Stomach (tissue), 9 donors: ENCODE measurements around the gene CENPT. TPM values are rescaled to one million over a fixed set of nuclear protein-coding genes. Genes with fewer than 3 reads are reported as not detected.
A peak's percentile ranks its signal among the peaks of the same experiment; 100 is the strongest.

ENCODE experiments used
- DNase-seq, 2 donors: peaks; one replicate each; pipeline versions ENCODE4 v3.0.0 to v3.0.0-alpha.2; 2013 to 2019
- H3K27ac ChIP-seq, 5 donors: fragments of 200-600 bp in 4 of 5; sonication (generic) in 4 of 5; one replicate each; pipeline ENCODE4 v1.5.1; 2013 to 2019; ENCODE audit warnings: mild to moderate bottlenecking in 1 of 5, moderate library complexity in 1 of 5
- H3K27me3 ChIP-seq, 3 donors: fragments of 200-600 bp; sonication (generic); one replicate each; pipeline ENCODE4 v1.5.1; 2017 to 2019; ENCODE audit warnings: mixed run types in 1 of 3
- H3K36me3 ChIP-seq, 4 donors: fragments of 200-600 bp; sonication (generic); 1 replicate in 3 of 4; 2 replicates in 1 of 4; pipeline ENCODE4 v1.5.1; 2016 to 2019
- H3K4me1 ChIP-seq, 4 donors: fragments of 200-600 bp; sonication (generic); one replicate each; pipeline ENCODE4 v1.5.1; 2016 to 2019
- H3K4me3 ChIP-seq, 4 donors: fragments of 200-600 bp; sonication (generic) in 3 of 4; one replicate each; pipeline ENCODE4 v1.5.1; 2016 to 2019; ENCODE audit warnings: mild to moderate bottlenecking in 1 of 4
- H3K9me3 ChIP-seq, 4 donors: fragments of 200-600 bp; sonication (generic); one replicate each; pipeline ENCODE4 v1.5.1; 2016 to 2019
- EP300 ChIP-seq: sonication (generic); formaldehyde crosslinking; IDR thresholded peaks from one replicate; pipeline ENCODE4 v1.6.1; 2017; ENCODE audit warnings: antibody characterized with exemption
- POLR2A ChIP-seq, 4 donors: fragments of 450-650 bp; IDR thresholded peaks; one replicate each; pipeline ENCODE4 v1.6.1; 2016; ENCODE audit warnings: antibody characterized with exemption in 4 of 4, control low read depth in 2 of 4, mild to moderate bottlenecking in 1 of 4, moderate library complexity in 1 of 4
- POLR2AphosphoS5 ChIP-seq, 3 donors: sonication (generic); formaldehyde crosslinking; IDR thresholded peaks; one replicate each; pipeline ENCODE4 v1.6.1; 2016; ENCODE audit warnings: antibody characterized with exemption in 3 of 3
- WGBS, 5 donors: extraction: QIAGEN DNeasy Blood & Tissue Kit in 3 of 5; methylation state at CpG; one replicate each; pipeline versions ENCODE4 v1.1.5 to v1.1.7; 2013 to 2018; 5-methylcytosine and 5-hydroxymethylcytosine counted together
- intact Hi-C: fragments of 100-400 bp; cut with DNase I; formaldehyde crosslinking; loops from one replicate; pipeline ENCODE4 v1.15.1; 2023; ENCODE audit warnings: low total_unique reads
- polyA plus RNA-seq, 3 donors: library from polyadenylated mRNA; stranded (reverse); fragments of 200-250 nt; gene quantifications; one replicate each; pipeline ENCODE4 v1.2.3, GENCODE V29; 2013
- total RNA-seq, 5 donors: library from RNA; depleted of rRNA; stranded (reverse); fragments of >200 nt; gene quantifications; one replicate each; pipeline versions ENCODE4 v1.1.0 to v1.2.3, GENCODE V29; 2014 to 2016
- TF ChIP-seq, protein P1 (sequence below), 7 experiments: fragments of 450-650 bp in 4 of 7; fragments of 200-600 bp in 3 of 7; sonication (generic) in 3 of 7; IDR thresholded peaks; one replicate each; pipeline ENCODE4 v1.5.1; 2016 to 2019; ENCODE audit warnings: antibody characterized with exemption in 7 of 7, control low read depth in 2 of 7, mild to moderate bottlenecking in 1 of 7
- donor health status: healthy with polysubstance abuse.
- donor health status: Bipolar disorder and iron deficiency.
- donor health status: healthy.

Gene CENPT
- total and polyA plus RNA-seq, 8 donors, result 27.4 to 80.7 (median 56.5) TPM

DNA sequence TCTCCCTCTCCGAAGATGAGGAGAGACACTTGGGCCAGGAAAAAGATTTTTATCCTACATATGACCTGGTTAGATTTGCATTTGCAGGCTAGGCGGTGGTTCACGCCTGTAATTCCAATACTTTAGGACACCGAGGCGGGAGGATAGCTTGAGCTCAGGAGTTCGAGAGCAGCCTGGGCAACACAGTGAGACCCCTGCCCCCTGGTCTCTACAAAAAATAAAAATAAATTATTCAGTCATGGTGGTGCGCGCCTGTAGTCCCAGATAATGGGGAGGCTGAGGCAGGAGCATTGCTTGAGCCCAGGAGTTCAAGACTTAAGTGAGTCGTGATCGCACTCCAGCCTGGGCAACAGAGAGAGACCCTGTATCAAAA is 13.3 kb downstream of the CENPT start:
- H3K27ac ChIP-seq, result peak overlapping the region in 3 of 5 donors; percentile 52 to 86 (median 83)
- intact Hi-C loops, result no loop called here
- TF ChIP-seq POLR2AphosphoS5 (IDR thresholded peaks at IDR 0.05) (no peak), EP300 (no peak), POLR2A (IDR thresholded peaks at IDR 0.05) (no peak)
- TF ChIP-seq, protein P1, sequence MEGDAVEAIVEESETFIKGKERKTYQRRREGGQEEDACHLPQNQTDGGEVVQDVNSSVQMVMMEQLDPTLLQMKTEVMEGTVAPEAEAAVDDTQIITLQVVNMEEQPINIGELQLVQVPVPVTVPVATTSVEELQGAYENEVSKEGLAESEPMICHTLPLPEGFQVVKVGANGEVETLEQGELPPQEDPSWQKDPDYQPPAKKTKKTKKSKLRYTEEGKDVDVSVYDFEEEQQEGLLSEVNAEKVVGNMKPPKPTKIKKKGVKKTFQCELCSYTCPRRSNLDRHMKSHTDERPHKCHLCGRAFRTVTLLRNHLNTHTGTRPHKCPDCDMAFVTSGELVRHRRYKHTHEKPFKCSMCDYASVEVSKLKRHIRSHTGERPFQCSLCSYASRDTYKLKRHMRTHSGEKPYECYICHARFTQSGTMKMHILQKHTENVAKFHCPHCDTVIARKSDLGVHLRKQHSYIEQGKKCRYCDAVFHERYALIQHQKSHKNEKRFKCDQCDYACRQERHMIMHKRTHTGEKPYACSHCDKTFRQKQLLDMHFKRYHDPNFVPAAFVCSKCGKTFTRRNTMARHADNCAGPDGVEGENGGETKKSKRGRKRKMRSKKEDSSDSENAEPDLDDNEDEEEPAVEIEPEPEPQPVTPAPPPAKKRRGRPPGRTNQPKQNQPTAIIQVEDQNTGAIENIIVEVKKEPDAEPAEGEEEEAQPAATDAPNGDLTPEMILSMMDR (IDR thresholded peaks at IDR 0.05), result no peak

DNA sequence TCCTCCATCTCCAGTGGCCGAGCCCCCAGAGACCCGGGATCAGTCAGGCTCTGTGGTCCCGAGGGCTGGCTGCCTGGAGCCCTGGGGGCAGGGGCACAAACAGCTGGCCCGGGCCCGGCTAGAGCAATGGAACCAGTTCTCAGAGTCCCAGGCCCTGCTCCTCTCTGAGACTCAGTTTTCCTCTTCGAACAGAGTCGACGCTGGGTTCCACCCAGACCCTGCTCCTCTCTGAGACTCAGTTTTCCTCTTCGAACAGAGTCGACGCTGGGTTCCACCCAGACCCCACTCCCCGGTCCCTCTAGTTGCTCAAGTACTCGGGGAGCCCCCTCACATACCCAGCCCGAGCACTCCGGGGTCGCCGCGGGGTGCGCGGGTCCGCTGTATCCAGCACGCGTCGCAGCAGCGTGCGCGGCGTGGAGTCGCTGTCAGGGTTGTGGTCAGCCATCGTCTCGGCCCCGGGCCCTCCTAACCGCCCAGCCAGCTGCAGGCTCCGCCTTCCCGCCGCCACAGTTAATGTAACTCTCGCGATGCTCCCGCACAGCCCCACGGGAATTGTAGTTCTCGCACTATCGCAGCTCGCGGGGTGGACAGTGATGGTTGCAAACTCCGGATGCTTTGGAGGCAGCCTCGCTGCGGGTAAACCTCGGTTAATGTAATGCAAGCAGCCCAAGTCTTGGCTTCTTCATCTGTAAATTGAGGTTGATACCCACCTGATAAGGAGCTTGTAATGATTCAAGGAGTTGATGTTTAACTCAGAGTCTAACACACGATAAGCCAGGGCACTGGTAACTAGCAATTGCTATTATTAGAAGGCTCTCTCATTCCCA is 13.9 kb downstream of the CENPT start:
- Histone ChIP-seq H3K27ac (peak overlapping the region; percentile 31 to 86 (median 83)), H3K4me3 (peak overlapping the region; percentile 85 to 92 (median 90)), H3K36me3 (peaks cover 32 to 37% (median 36%) of the 10 kb centered on the region in 4 donors), H3K9me3 (no peaks in the 10 kb centered on the region), H3K27me3 (no peaks in the 10 kb centered on the region), H3K4me1 (peaks cover 15 to 21% (median 19%) of the 10 kb centered on the region in 4 donors)
- DNase-seq, result peak; percentile 95 to 97
- WGBS, 5 donors, result 0 to 1% (median 0%) methylated on average over 45 to 49 of the region's 49 CpGs
- intact Hi-C loops, result no loop called here
- TF ChIP-seq POLR2AphosphoS5 (IDR thresholded peaks at IDR 0.05) (peak; percentile 71 to 83 (median 75)), EP300 (no peak), POLR2A (IDR thresholded peaks at IDR 0.05) (peak in 1 of 4 donors; percentile 67)
- TF ChIP-seq, protein P1 (IDR thresholded peaks at IDR 0.05), result no peak

More for the DNA sequence above, 13.3 kb downstream of the CENPT start:
- Histone ChIP-seq H3K27me3 (no peaks in the 10 kb centered on the region), H3K9me3 (no peaks in the 10 kb centered on the region), H3K4me1 (peaks cover 15 to 21% (median 19%) of the 10 kb centered on the region in 4 donors), H3K36me3 (peaks cover 26 to 31% (median 30%) of the 10 kb centered on the region in 4 donors), H3K4me3 (peak overlapping the region; percentile 85 to 92 (median 90))
- 69 to 85% (median 81%) methylated on average over 10 of the region's 10 CpGs for WGBS, 5 donors
- DNase-seq, result no peak

DNA sequence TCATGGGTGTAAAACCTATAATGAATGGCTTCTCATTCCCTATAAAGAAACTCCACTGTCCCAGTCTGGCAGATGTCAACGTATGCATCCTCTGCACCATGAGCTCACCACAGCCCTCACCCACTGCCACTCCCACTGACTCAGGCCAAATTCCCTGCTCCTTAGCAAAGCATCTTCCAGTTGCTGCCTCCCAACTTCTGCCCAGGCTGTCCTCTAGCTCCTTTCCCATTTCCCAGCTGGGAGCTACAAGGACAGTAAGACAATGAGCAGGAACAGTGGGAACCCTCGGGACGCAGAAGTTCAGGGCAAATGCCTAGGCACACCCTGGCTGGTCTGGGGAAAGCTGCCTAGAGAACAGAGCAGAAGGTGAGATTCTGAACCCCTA is 14.5 kb downstream of the CENPT start:
- Histone ChIP-seq H3K36me3 (peaks cover 34 to 43% (median 42%) of the 10 kb centered on the region in 4 donors), H3K27me3 (no peaks in the 10 kb centered on the region), H3K4me3 (peak overlapping the region; percentile 85 to 92 (median 90)), H3K9me3 (no peaks in the 10 kb centered on the region), H3K4me1 (peaks cover 15 to 21% (median 19%) of the 10 kb centered on the region in 4 donors), H3K27ac (peak overlapping the region in 4 of 5 donors; percentile 52 to 86 (median 83))
- no peak for TF ChIP-seq POLR2A (IDR thresholded peaks at IDR 0.05)
- no peak for TF ChIP-seq EP300
- TF ChIP-seq, protein P1 (IDR thresholded peaks at IDR 0.05), result no peak
- TF ChIP-seq POLR2AphosphoS5 (IDR thresholded peaks at IDR 0.05), result no peak
- DNase-seq, result peak in 1 of 2 donors; percentile 43
- intact Hi-C loops, result no loop called here
- 0 to 6% (median 0%) methylated on average over 3 of the region's 3 CpGs for WGBS, 5 donors

DNA sequence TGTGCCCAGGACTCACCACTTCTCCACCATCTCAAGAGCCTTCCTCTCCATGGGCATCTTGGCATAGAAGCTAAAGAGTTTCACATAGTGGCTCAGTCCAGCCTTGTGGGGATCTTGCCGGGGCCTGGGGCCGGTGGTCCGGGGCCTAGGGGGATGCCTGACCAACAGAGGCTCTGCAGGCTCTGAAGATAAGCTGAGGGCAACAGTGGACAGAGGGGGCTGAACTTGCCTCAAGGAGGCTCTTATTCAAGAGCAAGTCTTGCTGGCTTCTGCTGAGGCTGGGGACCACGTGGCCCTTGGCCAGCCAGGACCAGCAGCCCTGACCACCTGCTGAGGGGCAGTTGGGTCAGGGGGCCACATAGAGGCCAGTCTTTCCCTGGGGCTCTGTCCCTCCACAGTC is 18.8 kb downstream of the CENPT start:
- intact Hi-C loops, result loop anchor here (10.0 kb wide), 1 partner anchor 106 kb away; the partner anchor contains the start of genes CTRL and PSMB10
- WGBS, 5 donors, result 89 to 100% (median 95%) methylated on average over 4 of the region's 4 CpGs
- Histone ChIP-seq H3K4me1 (peaks cover 11 to 15% (median 14%) of the 10 kb centered on the region in 4 donors), H3K27ac (no peak overlapping the region), H3K36me3 (peaks cover 34 to 65% (median 63%) of the 10 kb centered on the region in 4 donors), H3K27me3 (no peaks in the 10 kb centered on the region), H3K4me3 (no peak overlapping the region), H3K9me3 (no peaks in the 10 kb centered on the region)
- no peak for DNase-seq
- TF ChIP-seq POLR2A (IDR thresholded peaks at IDR 0.05), result no peak
- TF ChIP-seq EP300, result no peak
- TF ChIP-seq, protein P1 (IDR thresholded peaks at IDR 0.05), result no peak
- TF ChIP-seq POLR2AphosphoS5 (IDR thresholded peaks at IDR 0.05), result no peak
